Adrenal gland (tissue), 12 donors: Measurements from ENCODE around the gene LRRC73. TPM values are rescaled to one million over a fixed set of nuclear protein-coding genes. Genes with fewer than 3 reads are reported as not detected.
"Not testable (repeated sequence)": the region's sequence is repeated elsewhere in the genome, so short reads cannot be mapped to it uniquely, and the experiment has no call there.

Experiments used
- DNase-seq, 7 donors: peaks; one replicate each; pipeline ENCODE4 v3.0.0-alpha.2; 2019 to 2020
- H3K27ac ChIP-seq, 5 donors: fragments of 200-600 bp; sonication (generic) in 4 of 5; 1 replicate in 3 of 5; 2 replicates in 2 of 5; pipeline versions ENCODE4 v1.5.1 to v1.8.0; 2016 to 2020; ENCODE audit warnings: mild to moderate bottlenecking in 1 of 5
- H3K27me3 ChIP-seq: fragments of 200-600 bp; 2 replicates; pipeline ENCODE4 v1.8.0; 2021
- H3K36me3 ChIP-seq, 2 donors: fragments of 200-600 bp; replicated peaks in 1 of 2; 1 replicate in 1 of 2; 2 replicates in 1 of 2; pipeline versions ENCODE4 v1.5.1 to v1.8.0; 2018 to 2022
- H3K4me1 ChIP-seq, 2 donors: fragments of 200-600 bp; replicated peaks in 1 of 2; 1 replicate in 1 of 2; 2 replicates in 1 of 2; pipeline versions ENCODE4 v1.5.1 to v1.8.0; 2018 to 2021
- H3K4me3 ChIP-seq, 4 donors: fragments of 200-600 bp; sonication (generic) in 3 of 4; one replicate each; pipeline ENCODE4 v1.5.1; 2016 to 2018
- H3K9me3 ChIP-seq, 3 donors: fragments of 200-600 bp; sonication (generic) in 1 of 3; replicated peaks in 1 of 3; 1 replicate in 2 of 3; 2 replicates in 1 of 3; pipeline versions ENCODE4 v1.5.1 to v1.8.0; 2016 to 2021
- POLR2A ChIP-seq, 2 donors: fragments of 450-650 bp; IDR thresholded peaks; one replicate each; pipeline ENCODE4 v1.6.1; 2017; ENCODE audit warnings: antibody characterized with exemption in 2 of 2, mild to moderate bottlenecking in 2 of 2, moderate library complexity in 1 of 2
- WGBS, 4 donors: extraction: QIAGEN DNeasy Blood & Tissue Kit in 2 of 4; methylation state at CpG; one replicate each; pipeline versions ENCODE4 v1.1.5 to v1.1.7; 2013 to 2017; 5-methylcytosine and 5-hydroxymethylcytosine counted together
- intact Hi-C, 2 donors: fragments of 100-400 bp; cut with DNase I; formaldehyde crosslinking; loops; one replicate each; pipeline versions ENCODE4 v1.14.1 to v1.15.0; 2022 to 2023
- polyA plus RNA-seq, 3 donors: library from polyadenylated mRNA; stranded (reverse); fragments of 200-250 nt in 2 of 3; fragments of 350-450 nt in 1 of 3; fragmentation: Illumina TruSeq in 1 of 3; extraction: RNeasy Lipid Tissue Mini Kit (QIAGEN cat#74804) in 1 of 3; gene quantifications; one replicate each; pipeline ENCODE4 v1.2.3, GENCODE V29; 2013 to 2014
- total RNA-seq, 9 donors: library from RNA; depleted of rRNA in 4 of 9; stranded (reverse); fragments of >200 nt in 4 of 9; fragments of 120-200 nt in 1 of 9; fragmentation: NEBNext Ultra II Directional in 1 of 9; extraction: Animal tissue kit (Norgen Biotek cat#: 25700) in 1 of 9; gene quantifications; one replicate each; pipeline versions ENCODE4 v1.1.0 to v1.2.4, GENCODE V29; 2013 to 2023
- TF ChIP-seq, protein P1 (sequence below), 6 experiments: fragments of 450-650 bp in 4 of 6; fragments of 200-600 bp in 2 of 6; sonication (generic) in 1 of 6; IDR thresholded peaks; 1 replicate in 5 of 6; 2 replicates in 1 of 6; pipeline versions ENCODE4 v1.5.1 to v1.8.0; 2016 to 2021; ENCODE audit warnings: antibody characterized with exemption in 6 of 6, mild to moderate bottlenecking in 2 of 6, moderate library complexity in 1 of 6
- donor health status: healthy with polysubstance abuse.
- donor health status: Bipolar disorder and iron deficiency.
- donor health status: DM: yes; HTN: yes; CAD: no.
- donor health status: DM: no; HTN: no; CAD: no.
- donor health status: DM: no; HTN: no; CAD: no.
- donor health status: DM: yes; HTN: yes; CAD: no.

Gene LRRC73
- total and polyA plus RNA-seq, 12 donors, result 1.4 to 15.0 (median 4.1) TPM

DNA sequence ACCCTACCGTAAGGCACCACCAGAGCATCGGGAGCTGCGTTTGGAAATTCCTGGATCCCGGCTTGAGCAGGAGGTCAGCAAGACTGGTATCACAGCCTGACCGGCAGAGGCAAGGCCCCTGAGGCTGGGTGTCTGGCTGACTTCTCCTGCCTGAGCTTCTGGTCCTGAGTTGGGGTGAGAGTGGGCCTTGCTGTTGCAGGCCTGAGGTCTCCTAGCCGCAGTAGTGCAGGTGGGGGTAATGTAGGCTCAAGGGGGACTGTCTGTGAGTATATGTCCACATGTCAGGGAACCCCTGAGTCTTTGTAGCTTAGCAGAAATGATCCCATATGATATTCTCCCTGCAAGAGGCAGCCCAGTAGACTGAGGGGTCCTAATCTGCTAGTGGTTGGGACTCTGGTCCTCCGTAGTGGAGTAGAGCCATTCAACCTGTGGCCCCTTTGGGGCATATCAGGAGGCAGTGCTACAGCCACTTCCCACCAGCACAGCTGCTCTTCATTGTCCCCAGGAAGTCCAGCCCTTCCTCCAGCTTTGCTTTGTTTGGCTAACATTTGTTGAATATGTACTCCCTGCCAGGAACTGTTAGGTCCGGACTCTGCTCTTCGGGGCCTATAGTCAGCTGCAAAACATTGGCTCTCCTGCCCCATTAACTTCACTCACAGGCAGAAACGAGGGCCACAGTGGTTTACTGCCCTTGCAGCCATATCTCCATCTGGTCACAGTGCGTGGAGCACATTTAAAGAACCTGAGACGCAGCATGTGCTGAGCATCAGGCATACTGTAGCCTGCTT is 10.9 kb downstream of the LRRC73 start:
- no peak for DNase-seq
- intact Hi-C loops, result loop anchor here (5.0 kb wide), 2 partner anchors 47 to 117 kb away; no protein-coding TSS in a partner anchor
- no peak for TF ChIP-seq POLR2A (IDR thresholded peaks at IDR 0.05)
- H3K27me3 ChIP-seq, result no peaks in the 10 kb centered on the region
- no peak overlapping the region for H3K4me3 ChIP-seq
- WGBS, 4 donors, result 75 to 79% (median 78%) methylated on average over 10 to 12 of the region's 12 CpGs
- peak overlapping the region in 1 of 5 donors; percentile 8 for H3K27ac ChIP-seq
- H3K9me3 ChIP-seq, result no peaks in the 10 kb centered on the region
- H3K36me3 ChIP-seq, result peaks cover 0 to 59% of the 10 kb centered on the region in 2 donors
- peaks cover 11 to 23% of the 10 kb centered on the region in 2 donors for H3K4me1 ChIP-seq

DNA sequence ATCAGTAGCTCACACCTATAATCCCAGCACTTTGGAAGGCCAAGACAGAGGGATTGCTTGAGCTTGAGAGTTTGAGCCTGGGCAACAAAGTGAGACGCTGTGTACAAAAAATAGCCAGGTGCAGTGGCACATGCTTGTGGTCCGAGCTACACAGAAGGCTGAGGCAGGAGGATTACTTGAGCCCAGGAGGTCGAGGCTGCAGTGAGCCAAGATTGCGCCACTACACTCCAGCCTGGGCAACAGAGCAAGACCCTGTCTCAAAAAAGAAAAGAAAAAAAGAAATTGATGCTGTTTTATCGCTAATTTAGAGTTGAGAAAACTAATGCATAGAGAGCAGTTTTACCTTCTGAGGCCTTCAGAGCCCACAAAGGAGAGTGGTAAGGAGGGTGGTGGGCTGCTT is 11.9 kb downstream of the LRRC73 start:
- Histone ChIP-seq H3K4me1 (peaks cover 11 to 29% of the 10 kb centered on the region in 2 donors), H3K36me3 (peaks cover 0 to 49% of the 10 kb centered on the region in 2 donors)
- H3K27ac ChIP-seq, H3K9me3 ChIP-seq, H3K4me3 ChIP-seq, H3K27me3 ChIP-seq, DNase-seq: not testable (repeated sequence)
- WGBS, 4 donors, result 80 to 93% (median 90%) methylated on average over 5 of the region's 5 CpGs
- intact Hi-C loops, result loop anchor here (5.0 kb wide), 2 partner anchors 46 to 116 kb away; no protein-coding TSS in a partner anchor

DNA sequence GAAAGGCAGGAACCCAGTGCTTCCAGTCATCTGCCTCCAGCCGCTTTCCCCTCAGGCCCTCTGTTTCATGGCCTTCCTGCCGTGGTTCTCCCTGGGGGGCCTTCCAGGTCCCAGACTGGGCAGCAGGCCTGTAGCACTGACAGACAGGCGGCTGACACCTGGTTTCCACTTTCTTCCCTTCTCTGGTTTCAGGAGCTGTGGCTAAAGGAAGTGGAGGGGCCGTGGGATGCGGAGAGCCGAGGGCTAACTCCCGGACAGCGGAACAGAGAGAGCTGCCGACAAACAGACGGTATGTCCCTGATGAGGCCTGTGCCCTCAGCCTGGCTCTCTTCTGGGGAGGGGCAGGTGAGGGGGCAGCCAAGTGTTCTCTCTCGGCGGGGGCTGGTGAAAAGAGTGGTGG is 12.5 kb downstream of the LRRC73 start:
- WGBS, 4 donors, result 89 to 96% (median 92%) methylated on average over 8 to 12 of the region's 12 CpGs
- H3K4me1 ChIP-seq, result peaks cover 12 to 29% of the 10 kb centered on the region in 2 donors
- no peak overlapping the region for H3K4me3 ChIP-seq
- DNase-seq, result no peak
- no peaks in the 10 kb centered on the region for H3K27me3 ChIP-seq
- no peak overlapping the region for H3K27ac ChIP-seq
- TF ChIP-seq POLR2A (IDR thresholded peaks at IDR 0.05), result no peak
- TF ChIP-seq, protein P1, sequence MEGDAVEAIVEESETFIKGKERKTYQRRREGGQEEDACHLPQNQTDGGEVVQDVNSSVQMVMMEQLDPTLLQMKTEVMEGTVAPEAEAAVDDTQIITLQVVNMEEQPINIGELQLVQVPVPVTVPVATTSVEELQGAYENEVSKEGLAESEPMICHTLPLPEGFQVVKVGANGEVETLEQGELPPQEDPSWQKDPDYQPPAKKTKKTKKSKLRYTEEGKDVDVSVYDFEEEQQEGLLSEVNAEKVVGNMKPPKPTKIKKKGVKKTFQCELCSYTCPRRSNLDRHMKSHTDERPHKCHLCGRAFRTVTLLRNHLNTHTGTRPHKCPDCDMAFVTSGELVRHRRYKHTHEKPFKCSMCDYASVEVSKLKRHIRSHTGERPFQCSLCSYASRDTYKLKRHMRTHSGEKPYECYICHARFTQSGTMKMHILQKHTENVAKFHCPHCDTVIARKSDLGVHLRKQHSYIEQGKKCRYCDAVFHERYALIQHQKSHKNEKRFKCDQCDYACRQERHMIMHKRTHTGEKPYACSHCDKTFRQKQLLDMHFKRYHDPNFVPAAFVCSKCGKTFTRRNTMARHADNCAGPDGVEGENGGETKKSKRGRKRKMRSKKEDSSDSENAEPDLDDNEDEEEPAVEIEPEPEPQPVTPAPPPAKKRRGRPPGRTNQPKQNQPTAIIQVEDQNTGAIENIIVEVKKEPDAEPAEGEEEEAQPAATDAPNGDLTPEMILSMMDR (IDR thresholded peaks at IDR 0.05), result no peak
- H3K9me3 ChIP-seq, result no peaks in the 10 kb centered on the region
- intact Hi-C loops, result loop anchor here (5.0 kb wide), 2 partner anchors 45 to 115 kb away; no protein-coding TSS in a partner anchor
- H3K36me3 ChIP-seq, result peaks cover 0 to 43% of the 10 kb centered on the region in 2 donors

DNA sequence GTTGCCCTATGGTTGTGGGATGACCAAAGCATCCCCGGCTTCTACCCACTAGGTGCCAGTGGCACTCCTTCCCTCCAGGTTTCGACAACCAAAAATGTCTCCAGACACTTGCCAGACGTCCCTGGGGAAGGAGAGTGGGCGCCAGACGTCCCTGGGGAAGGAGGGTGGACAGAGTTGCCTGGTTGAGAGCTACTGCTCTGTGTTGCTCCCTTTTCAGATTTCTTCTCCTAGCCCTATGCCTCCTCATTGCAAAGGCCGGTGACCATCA is 13.1 kb downstream of the LRRC73 start:
- 79 to 87% (median 80%) methylated on average over 4 to 6 of the region's 6 CpGs for WGBS, 4 donors
- Histone ChIP-seq H3K4me3 (no peak overlapping the region), H3K36me3 (peaks cover 0 to 37% of the 10 kb centered on the region in 2 donors), H3K27ac (no peak overlapping the region), H3K27me3 (no peaks in the 10 kb centered on the region), H3K4me1 (peaks cover 19 to 29% of the 10 kb centered on the region in 2 donors), H3K9me3 (no peaks in the 10 kb centered on the region)
- TF ChIP-seq, protein P1 (IDR thresholded peaks at IDR 0.05), result no peak
- no peak for TF ChIP-seq POLR2A (IDR thresholded peaks at IDR 0.05)
- DNase-seq, result no peak
- intact Hi-C loops, result loop anchor here (5.0 kb wide), 2 partner anchors 45 to 115 kb away; no protein-coding TSS in a partner anchor

DNA sequence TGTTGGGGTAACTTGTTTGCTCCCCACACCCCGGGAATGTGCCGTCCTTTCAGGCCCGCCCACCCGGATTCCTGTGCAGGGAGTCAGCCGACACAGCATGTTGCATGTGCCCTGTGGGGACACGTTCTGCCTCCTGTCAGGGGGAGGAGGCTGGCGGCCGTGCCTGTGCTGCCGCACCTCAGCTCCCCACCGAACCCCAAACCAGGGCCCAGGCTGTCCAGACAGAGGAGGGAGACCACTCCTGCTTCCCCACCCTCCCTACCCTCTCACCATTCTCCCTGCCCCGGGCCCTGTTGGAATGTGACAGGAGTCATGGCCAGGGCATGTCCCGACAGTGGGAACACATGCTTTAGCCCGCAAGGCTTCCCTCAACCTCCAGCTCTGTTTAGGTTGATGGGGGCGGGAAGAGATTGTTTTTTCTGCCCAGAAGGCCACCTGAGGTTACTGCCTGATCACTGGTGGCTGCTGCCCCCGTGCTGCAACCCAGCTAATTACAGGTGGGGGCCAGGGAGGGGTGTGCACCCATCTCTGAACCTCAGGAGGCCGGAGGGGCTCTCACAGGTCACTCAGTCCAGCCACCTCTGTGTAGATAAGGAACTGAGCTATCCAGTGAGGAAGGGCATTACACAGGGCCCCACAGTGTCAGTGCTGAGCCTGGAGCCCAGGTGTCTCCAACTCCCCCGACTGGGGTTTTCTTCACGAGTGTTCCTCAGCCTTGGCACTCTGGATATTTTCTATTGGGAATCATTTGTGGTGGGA is 13.6 kb downstream of the LRRC73 start:
- H3K36me3 ChIP-seq, result peaks cover 0 to 36% of the 10 kb centered on the region in 2 donors
- H3K9me3 ChIP-seq, result no peaks in the 10 kb centered on the region
- 34 to 43% (median 39%) methylated on average over 9 to 18 of the region's 18 CpGs for WGBS, 4 donors
- no peak overlapping the region for H3K4me3 ChIP-seq
- H3K27ac ChIP-seq, result peak overlapping the region in 1 of 5 donors; percentile 13
- no peak for TF ChIP-seq POLR2A (IDR thresholded peaks at IDR 0.05)
- TF ChIP-seq, protein P1 (IDR thresholded peaks at IDR 0.05), result peak; percentile 46 to 67 (median 62)
- peak in 6 of 7 donors; percentile 40 to 67 (median 50) for DNase-seq
- no peaks in the 10 kb centered on the region for H3K27me3 ChIP-seq
- intact Hi-C loops, result loop anchor here (5.0 kb wide), 2 partner anchors 44 to 114 kb away; no protein-coding TSS in a partner anchor
- peaks cover 24 to 29% of the 10 kb centered on the region in 2 donors for H3K4me1 ChIP-seq
